LHCN-M2 (cell line): Measurements from ENCODE around the gene CRIP1. TPM values are rescaled to one million over a fixed set of nuclear protein-coding genes. Genes with fewer than 3 reads are reported as not detected.

Source experiments
- DNase-seq: peaks from one replicate; pipeline ENCODE4 v3.0.0-alpha.2; 2012; ENCODE audit warnings: low read depth
- total RNA-seq: library from RNA; depleted of rRNA; stranded (reverse); fragments of >200 nt; gene quantifications from 2 replicates; pipeline ENCODE4 v1.2.3, GENCODE V29; 2014

Gene CRIP1
- total RNA-seq, 1 experiment from 2014 or later: not detected

- no peak for DNase-seq
Measured at GRCh38 chr14:105492031-105492970, 5.6 kb downstream of the CRIP1 start.

- no peak for DNase-seq
Measured at GRCh38 chr14:105492971-105493871, 6.5 kb downstream of the CRIP1 start.

GRCh38 chr14:105493921-105494605, 7.4 kb downstream of the CRIP1 start:
- DNase-seq: no peak

GRCh38 chr14:105494606-105494929, 7.9 kb downstream of the CRIP1 start:
- DNase-seq: no peak

DNA sequence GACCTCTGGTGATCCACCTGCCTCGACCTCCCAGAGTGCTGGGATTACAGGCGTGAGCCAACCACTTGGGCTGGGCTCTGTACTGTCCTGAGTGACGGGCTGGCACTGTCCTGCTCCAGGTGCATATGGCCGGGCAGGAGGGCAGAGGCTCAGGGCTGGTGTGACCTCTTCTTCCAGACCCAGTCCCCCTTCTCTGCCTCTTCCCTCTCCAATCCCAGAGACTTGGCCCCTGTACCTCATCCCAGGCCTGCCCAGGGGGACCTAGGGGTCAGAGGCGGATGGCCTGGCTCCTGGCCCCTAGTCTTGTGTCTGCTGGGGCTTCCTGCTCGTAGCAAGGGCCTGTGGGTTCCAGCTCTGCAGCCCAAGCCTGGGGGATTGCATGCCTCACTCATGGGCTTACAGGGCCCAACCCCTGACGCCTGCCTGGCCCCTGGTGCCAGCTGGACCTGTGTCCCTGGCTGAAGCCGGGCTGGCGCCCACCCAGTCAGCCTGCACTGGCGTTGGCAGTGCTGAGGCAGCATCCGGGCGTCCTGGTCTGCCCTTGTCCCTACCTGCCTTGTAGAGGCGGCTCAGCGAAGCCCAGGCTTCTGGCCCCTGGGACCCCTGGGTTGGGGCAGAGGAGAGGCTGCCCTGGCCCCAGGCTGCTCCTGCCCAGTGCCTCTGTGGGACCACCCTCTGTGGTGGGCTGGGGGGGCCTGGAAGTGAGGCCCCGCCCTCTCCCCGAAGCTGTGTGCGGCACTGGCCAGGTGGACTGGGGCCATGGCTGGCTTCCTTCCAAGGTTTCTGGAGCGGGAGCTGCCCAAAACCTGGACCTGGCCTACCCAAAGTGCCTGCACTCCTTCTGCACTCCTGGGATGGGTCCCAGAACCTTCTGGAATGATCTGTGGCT, 8.7 kb downstream of the CRIP1 start:
- no peak for DNase-seq

GRCh38 chr14:105495990-105496830, 9.5 kb downstream of the CRIP1 start:
- no peak for DNase-seq

DNA sequence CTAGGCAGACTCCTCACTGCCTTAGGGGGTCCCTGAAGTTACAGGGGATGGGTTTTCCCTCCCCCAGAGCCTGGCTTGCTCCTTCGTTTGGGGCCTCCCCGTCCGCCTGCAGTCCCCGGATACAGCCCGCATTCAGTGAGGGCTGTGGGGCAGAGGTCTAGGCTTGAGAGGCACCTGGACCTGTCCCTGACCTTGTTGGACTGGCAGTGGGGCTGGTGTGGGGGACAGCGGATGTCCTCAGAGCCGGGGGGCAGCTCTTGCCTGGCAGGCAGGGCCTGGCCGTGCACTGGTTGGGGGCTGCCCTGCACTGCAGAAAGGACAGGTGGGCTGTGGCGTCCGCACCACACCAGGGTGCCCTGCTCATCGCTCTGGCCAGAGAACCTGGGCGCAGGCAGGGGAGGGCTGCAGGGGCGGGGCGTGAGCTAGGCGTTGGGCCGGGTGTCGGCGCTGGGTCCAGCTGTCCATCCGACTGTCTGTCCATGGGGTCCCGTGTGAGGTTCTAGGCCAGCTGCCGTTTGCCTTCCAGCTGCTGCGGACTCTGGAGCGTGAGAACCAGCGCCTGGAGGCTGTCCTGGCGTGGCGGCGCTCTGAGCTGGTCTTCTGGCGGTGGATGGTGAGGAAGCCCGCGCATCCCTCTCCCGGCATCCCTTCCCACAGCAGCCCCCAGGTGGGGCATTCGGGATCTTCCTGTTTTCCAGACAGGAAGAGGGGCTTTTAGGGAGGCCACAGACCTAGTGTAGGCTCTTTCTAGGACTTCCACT, 10.3 kb downstream of the CRIP1 start:
- no peak for DNase-seq

GRCh38 chr14:105497671-105498429, 11.2 kb downstream of the CRIP1 start:
- DNase-seq: no peak

DNA sequence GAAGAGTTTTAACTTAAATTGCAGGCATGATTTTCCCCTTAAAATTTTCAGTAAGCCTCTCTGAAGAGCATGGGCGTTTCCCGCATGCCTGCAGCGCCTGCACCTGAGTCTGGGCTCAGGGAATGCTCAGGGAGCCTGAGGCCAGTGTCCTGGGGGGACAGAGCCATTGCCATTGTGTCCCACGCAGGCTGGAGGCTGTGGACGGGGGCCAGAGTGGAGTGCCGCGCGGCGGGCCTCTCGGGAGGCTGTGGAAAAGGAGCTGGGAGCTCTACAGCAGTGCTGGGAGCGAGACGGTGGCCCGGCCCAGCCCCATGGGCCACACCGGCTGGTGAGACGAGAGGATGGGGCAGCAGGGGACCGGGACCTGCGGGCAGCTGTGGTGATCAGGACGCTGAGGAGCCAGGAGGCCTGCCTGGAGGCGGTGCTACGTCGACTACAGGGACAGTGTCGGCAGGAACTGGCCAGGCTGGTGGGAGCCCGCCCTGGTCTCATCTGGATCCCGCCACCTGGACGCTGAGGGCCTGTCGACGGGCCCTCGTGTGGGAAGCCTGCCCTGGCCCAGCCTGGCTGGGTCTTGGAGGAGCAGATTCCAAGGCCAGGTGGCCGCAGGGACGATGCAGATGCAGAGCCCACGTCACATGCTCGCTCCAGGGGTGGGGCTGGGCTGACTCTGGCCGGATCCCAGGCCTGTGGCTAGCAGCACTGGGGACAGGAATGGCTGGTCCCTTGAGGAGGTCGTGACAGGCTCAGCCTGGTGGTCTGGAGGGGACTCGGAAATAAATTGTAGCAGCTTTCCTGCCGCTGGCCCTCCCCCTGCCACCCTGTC, 12.0 kb downstream of the CRIP1 start:
- DNase-seq: no peak

DNA sequence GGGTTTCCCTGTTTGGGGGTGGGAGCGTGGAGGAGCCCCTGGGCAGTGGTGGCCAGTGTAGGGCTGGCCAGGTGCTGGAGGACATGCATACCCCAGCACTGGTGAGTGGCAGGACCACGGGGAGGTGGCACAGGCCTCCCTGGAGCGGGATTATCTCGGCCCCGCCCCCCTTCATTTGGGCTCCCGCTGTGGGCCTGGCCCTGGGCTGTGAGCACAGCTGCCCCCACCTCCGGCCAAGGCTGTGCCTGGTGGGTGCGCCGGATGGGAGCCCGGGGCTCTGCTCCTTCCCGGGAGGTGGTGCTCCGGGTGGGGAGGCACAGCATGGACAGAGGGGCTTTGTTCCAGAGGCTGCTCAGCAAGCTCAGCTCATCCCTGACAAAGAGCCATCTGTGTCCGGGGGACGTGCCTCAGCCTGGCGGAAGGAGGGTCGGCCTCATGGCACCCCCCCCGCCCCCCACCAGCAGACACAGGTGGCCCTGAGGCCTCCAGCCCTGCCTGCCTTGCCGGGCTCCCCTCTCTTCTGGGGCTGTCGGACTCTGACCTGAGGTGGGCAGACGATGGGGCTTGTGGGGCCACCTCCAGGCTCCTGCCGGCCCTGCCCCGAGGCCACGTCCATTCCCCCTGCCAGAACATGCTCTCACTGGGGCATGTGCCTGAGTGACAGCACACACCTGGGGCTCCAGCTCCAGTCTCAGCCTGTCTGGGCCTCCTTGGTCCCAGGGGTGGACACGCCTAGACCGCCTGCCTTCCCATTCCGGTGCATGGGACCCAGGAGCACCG, 12.8 kb downstream of the CRIP1 start:
- DNase-seq: no peak

- no peak for DNase-seq
Measured at GRCh38 chr14:105500036-105500725, 13.5 kb downstream of the CRIP1 start.

- no peak for DNase-seq
Measured at GRCh38 chr14:105500726-105501101, 14.0 kb downstream of the CRIP1 start.

DNA sequence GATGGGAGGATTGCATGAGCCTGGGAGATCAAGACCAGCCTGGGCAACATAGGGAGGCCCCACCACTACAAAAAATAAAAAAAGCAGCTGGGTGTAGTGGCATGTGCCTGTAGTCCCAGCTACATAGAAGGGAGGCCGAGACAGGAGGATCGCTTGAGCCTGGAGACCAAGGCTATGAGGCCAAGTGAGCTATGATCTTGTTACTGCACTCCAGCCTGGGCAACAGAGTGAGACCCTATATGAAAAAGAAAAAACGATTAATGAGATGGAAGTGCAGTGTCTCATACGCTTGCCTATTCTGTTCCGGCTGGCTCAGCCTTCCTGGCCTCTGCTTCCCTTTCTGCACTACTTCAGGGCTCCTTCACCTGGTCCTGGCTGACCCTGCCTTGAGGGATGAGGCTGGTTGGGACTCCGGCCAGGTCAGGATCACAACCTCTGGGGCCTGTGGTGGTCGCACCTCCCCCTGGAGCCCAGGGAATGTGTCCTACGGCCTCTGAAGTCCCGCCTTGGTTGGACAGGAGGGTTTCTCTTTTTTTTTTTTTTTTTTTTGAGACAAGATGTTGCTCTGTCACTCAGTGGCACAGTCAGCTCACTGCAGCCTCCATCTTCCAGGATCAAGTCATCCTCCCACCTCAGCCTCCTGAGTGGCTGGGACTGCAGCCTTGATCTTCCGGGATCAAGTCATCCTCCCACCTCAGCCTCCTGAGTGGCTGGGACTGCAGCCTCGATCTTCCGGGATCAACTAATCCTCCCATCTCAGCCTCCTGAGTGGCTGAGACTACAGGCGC, 15.0 kb downstream of the CRIP1 start:
- DNase-seq: no peak

- DNase-seq: no peak
Measured at GRCh38 chr14:105502446-105503295, 16.0 kb downstream of the CRIP1 start.

DNA sequence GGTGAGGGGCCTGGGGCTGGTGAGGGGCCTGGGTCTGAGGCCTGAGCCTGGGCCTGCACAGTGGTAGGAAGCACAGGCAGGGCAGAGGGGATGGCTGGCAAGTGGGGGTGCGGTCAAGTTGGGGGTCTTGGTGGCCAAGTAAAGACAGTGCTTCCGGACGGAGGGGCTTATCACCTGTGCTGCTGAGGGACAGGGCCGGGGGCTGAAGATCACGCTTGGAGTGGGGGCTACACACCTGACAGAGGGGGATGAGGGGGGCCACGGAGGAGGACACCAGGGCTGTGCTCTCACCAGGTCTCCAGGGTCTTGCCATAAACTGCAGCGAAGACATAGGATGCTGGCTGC, 16.6 kb downstream of the CRIP1 start:
- DNase-seq: no peak
